GM12801 (cell line): ENCODE data around the gene GRAMD1B.

Source experiments
- CTCF ChIP-seq: IDR thresholded peaks from one replicate; pipeline ENCODE4 v1.5.1; 2011; ENCODE audit warnings: control low read depth; ENCODE audit not compliant: insufficient read length; ENCODE audit errors: extremely low read depth

GRAMD1B gene

GRCh38 chr11:123645286-123645975 lies 215.4 kb downstream of the GRAMD1B start:
- no peak for TF ChIP-seq CTCF

- no peak for TF ChIP-seq CTCF
These were observed 220.8 kb downstream of the GRAMD1B start for GRCh38 chr11:123650901-123651300.

GRCh38 chr11:123652599-123652998 lies 222.5 kb downstream of the GRAMD1B start:
- no peak for TF ChIP-seq CTCF

- no peak for TF ChIP-seq CTCF
These were observed 223.4 kb downstream of the GRAMD1B start for GRCh38 chr11:123653483-123653826.

- no peak for TF ChIP-seq CTCF
These were observed 223.9 kb downstream of the GRAMD1B start for GRCh38 chr11:123653827-123654565.

- TF ChIP-seq CTCF: no peak
These were observed 224.6 kb downstream of the GRAMD1B start, which contains the start of gene SCN3B for GRCh38 chr11:123654566-123655081. Gene SCN3B (minus strand): TSS chr11:123654624. CDS start chr11:123653801, 823 bp downstream.

GRCh38 chr11:123659311-123659710 lies 229.2 kb downstream of the GRAMD1B start:
- no peak for TF ChIP-seq CTCF
